HepG2 (cell line): ENCODE data around the gene CDK2. TPM values are rescaled to one million over a fixed set of nuclear protein-coding genes. Genes with fewer than 3 reads are reported as not detected.

Source experiments
- ATAC-seq: fragments of 200-7000 bp; cut with Tn5 transposase; 3 replicates; pipeline ENCODE4 v1.9.1; 2020; ENCODE audit warnings: mild to moderate bottlenecking, moderate library complexity
- BruUV-seq: library from RNA; stranded (reverse); fragments of 400-500 nt; replicated peaks from 2 replicates; lab custom pipeline; 2021; lab: Mats Ljungman, UMichigan
- CTCF ChIA-PET: fragments of 300-600 bp; formaldehyde crosslinking; extraction: SDS; loops from one replicate; lab custom pipeline; 2021; ENCODE audit warnings: low total read pairs, inconsistent platforms, low intra/inter-chr PET ratio; lab: Yijun Ruan, JAX
- POLR2A ChIA-PET: fragments of 350-600 bp; sonication (Branson Sonifier 250); formaldehyde crosslinking; loops from one replicate; lab custom pipeline; 2020; ENCODE audit warnings: antibody characterized with exemption, inconsistent platforms; lab: Yijun Ruan, JAX
- DNase-seq: peaks from one replicate; pipeline ENCODE4 v3.0.0-alpha.2; 2015; ENCODE audit warnings: low spot score
- FAIRE-seq: peaks from 3 replicates; lab custom pipeline; 2011; peaks lifted over from hg19 to GRCh38; lab: Jason Lieb, UNC
- H2AFZ ChIP-seq: one replicate; pipeline ENCODE4 v1.6.1; 2011; ENCODE audit warnings: low read length, inconsistent platforms
- H3K27ac ChIP-seq: fragments of 300-600 bp; 3 replicates; pipeline ENCODE4 v1.8.0; 2011; ENCODE audit warnings: mixed run types, mild to moderate bottlenecking, mixed read lengths, low read length, inconsistent platforms; ENCODE audit not compliant: insufficient read depth; ENCODE audit errors: extremely low read length
- H3K27me3 ChIP-seq, 2 experiments: fragments of 200-600 bp in 1 of 2; 2 replicates in 1 of 2; 3 replicates in 1 of 2; pipeline versions ENCODE4 v1.6.0 to v1.8.0; 2011; ENCODE audit warnings: low read length in 2 of 2, mild to moderate bottlenecking in 2 of 2, moderate library complexity in 2 of 2, inconsistent platforms in 1 of 2; ENCODE audit not compliant: insufficient read depth in 2 of 2, control insufficient read depth in 1 of 2
- H3K36me3 ChIP-seq, 2 experiments: fragments of 200-600 bp in 1 of 2; replicated peaks in 1 of 2; 2 replicates in 1 of 2; 3 replicates in 1 of 2; pipeline versions ENCODE4 v1.5.1 to v1.8.0; 2011; ENCODE audit warnings: low read length in 2 of 2, inconsistent platforms in 1 of 2; ENCODE audit not compliant: insufficient read depth in 2 of 2, control insufficient read depth in 1 of 2
- H3K4me1 ChIP-seq: 2 replicates; pipeline ENCODE4 v1.5.1; 2012; ENCODE audit warnings: low read length, inconsistent platforms; ENCODE audit not compliant: insufficient read depth
- H3K4me2 ChIP-seq: 2 replicates; pipeline ENCODE4 v1.6.0; 2011; ENCODE audit warnings: low read depth, low read length, inconsistent platforms
- H3K4me3 ChIP-seq, 3 experiments: fragments of 200-600 bp in 1 of 3; sonication (generic), shearing (Covaris generic) in 1 of 3; replicated peaks in 1 of 3; 2 replicates each; pipeline ENCODE4 v1.5.1; 2011 to 2016; ENCODE audit warnings: low read length in 3 of 3, inconsistent platforms in 2 of 3, low read depth in 2 of 3, mild to moderate bottlenecking in 2 of 3, control low read depth in 1 of 3, mixed read lengths in 1 of 3; ENCODE audit not compliant: insufficient read depth in 1 of 3
- H3K79me2 ChIP-seq: one replicate; pipeline ENCODE4 v1.6.1; 2011; ENCODE audit warnings: low read length, inconsistent platforms; ENCODE audit not compliant: insufficient read depth
- H3K9ac ChIP-seq: 2 replicates; pipeline ENCODE4 v1.6.0; 2011; ENCODE audit warnings: mild to moderate bottlenecking, low read depth, low read length, inconsistent platforms; ENCODE audit not compliant: insufficient read depth
- H3K9me3 ChIP-seq: 2 replicates; pipeline ENCODE4 v1.5.1; 2012; ENCODE audit warnings: mild to moderate bottlenecking, low read length
- H4K20me1 ChIP-seq: 2 replicates; pipeline ENCODE4 v1.6.0; 2011; ENCODE audit warnings: inconsistent platforms, mild to moderate bottlenecking, low read length, moderate library complexity; ENCODE audit not compliant: insufficient read depth
- ASH2L ChIP-seq: fragments of 300-600, 200-600 bp; sonication (generic); IDR thresholded peaks from 2 replicates; pipeline ENCODE4 v1.7.0; 2017; ENCODE audit warnings: low read depth, mild to moderate bottlenecking, moderate library complexity, mixed read lengths, low read length; ENCODE audit not compliant: insufficient read length
- JARID2 ChIP-seq: sonication (generic); formaldehyde crosslinking; IDR thresholded peaks from 2 replicates; pipeline ENCODE4 v1.8.1; 2023; ENCODE audit warnings: missing genetic modification reagents, inconsistent platforms; ENCODE audit not compliant: insufficient replicate concordance
- MAX ChIP-seq: IDR thresholded peaks from 2 replicates; pipeline ENCODE4 v1.6.1; 2012; ENCODE audit warnings: inconsistent platforms
- MAZ ChIP-seq, 2 experiments: sonication (generic) in 1 of 2; formaldehyde crosslinking in 1 of 2; IDR thresholded peaks; 2 replicates each; pipeline versions ENCODE4 v1.5.0 to v1.6.1; 2012 to 2020; ENCODE audit warnings: low read depth in 2 of 2, mild to moderate bottlenecking in 2 of 2, borderline replicate concordance in 1 of 2, improper control_type of control experiment in 1 of 2, low read length in 1 of 2, missing genetic modification reagents in 1 of 2, moderate library complexity in 1 of 2
- MTERF4 ChIP-seq: sonication (generic); formaldehyde crosslinking; IDR thresholded peaks from 2 replicates; pipeline ENCODE4 v1.8.0; 2023; ENCODE audit warnings: mild to moderate bottlenecking, missing genetic modification reagents
- PATZ1 ChIP-seq: sonication (generic); formaldehyde crosslinking; IDR thresholded peaks from 2 replicates; pipeline ENCODE4 v1.4.0; 2020; ENCODE audit warnings: missing genetic modification reagents
- POLR2A ChIP-seq, 2 experiments: IDR thresholded peaks; 2 replicates each; pipeline ENCODE4 v1.6.1; 2011; ENCODE audit warnings: low read depth in 2 of 2, low read length in 2 of 2, mild to moderate bottlenecking in 1 of 2, moderate library complexity in 1 of 2; ENCODE audit not compliant: insufficient read depth in 1 of 2
- SOX6 ChIP-seq, 2 experiments: fragments of 450-650 bp in 1 of 2; sonication (generic) in 1 of 2; formaldehyde crosslinking in 1 of 2; IDR thresholded peaks; 2 replicates each; pipeline versions ENCODE4 v1.4.0 to v1.6.1; 2017 to 2020; ENCODE audit warnings: antibody characterized with exemption in 1 of 2, mild to moderate bottlenecking in 1 of 2, missing genetic modification reagents in 1 of 2
- SP4 ChIP-seq: sonication (generic); formaldehyde crosslinking; IDR thresholded peaks from 2 replicates; pipeline ENCODE4 v1.8.1; 2023; ENCODE audit warnings: mild to moderate bottlenecking, missing genetic modification reagents
- TFAP4 ChIP-seq: sonication (generic); IDR thresholded peaks from 2 replicates; pipeline ENCODE4 v1.6.1; 2016; ENCODE audit warnings: low read depth, borderline replicate concordance
- ZMAT5 ChIP-seq: sonication (generic); formaldehyde crosslinking; IDR thresholded peaks from 2 replicates; pipeline ENCODE4 v1.5.0; 2020; ENCODE audit warnings: mild to moderate bottlenecking, low read depth, missing genetic modification reagents, borderline replicate concordance
- ZNF281 ChIP-seq: sonication (generic); formaldehyde crosslinking; IDR thresholded peaks from 2 replicates; pipeline ENCODE4 v1.4.0; 2020; ENCODE audit warnings: missing genetic modification reagents, borderline replicate concordance
- WGBS: methylation state at CpG from one replicate; pipeline ENCODE4 v1.1.6; 2017; ENCODE audit warnings: low lambda C conversion rate; 5-methylcytosine and 5-hydroxymethylcytosine counted together
- in situ Hi-C: cut with HindIII; loops from 2 replicates; pipeline ENCODE4 v1.10.0; 2017; ENCODE audit warnings: low pct_unique_long_range_greater_than_20kb; ENCODE audit not compliant: extremely low pct_ligation_motif_present
- intact Hi-C: fragments of 100-400 bp; cut with micrococcal nuclease; formaldehyde crosslinking; loops from one replicate; pipeline ENCODE4 v1.10.0; 2022; ENCODE audit not compliant: unreplicated experiment
- polyA plus RNA-seq, 8 experiments: library from polyadenylated mRNA; depleted of rRNA in 3 of 8; stranded (reverse) in 7 of 8; unstranded in 1 of 8; fragments of >200 nt; fragmentation: Illumina TruSeq in 4 of 8; extraction: Trizol in 4 of 8; gene quantifications; 2 replicates each; pipeline versions ENCODE4 v1.2.1 to v1.2.3, GENCODE V29; 2011 to 2016; ENCODE audit warnings: low read depth in 4 of 8, missing spikeins in 1 of 8, mixed read lengths in 1 of 8; ENCODE audit not compliant: insufficient read depth in 1 of 8
- total RNA-seq, 5 experiments: library from RNA; depleted of rRNA; stranded (reverse); fragments of >200 nt; fragmentation: Illumina TruSeq; extraction: Trizol; gene quantifications; 2 replicates each; pipeline ENCODE4 v1.2.3, GENCODE V29; 2016; ENCODE audit warnings: low read depth in 1 of 5

CDK2 gene
- total and polyA plus RNA-seq, 2 of the 13 experiments (the other 11 are each of a cell fraction or from before 2014, with no cell fraction given) = 47.5 to 52.6 TPM

GRCh38 chr12:56020423-56021184, 54.0 kb downstream of the CDK2 start, which contains the start of gene IKZF4:
Gene IKZF4, plus strand, starts transcription at chr12:56021043. Its CDS starts 451 bp downstream, at chr12:56021494.
- ChIA-PET POLR2A (interaction anchor here (0.7 to 4.2 kb wide), 7 partner anchors 9 to 201 kb away, joined by 3 to 27 read pairs (median 6); partner anchors contain the start of genes RAB5B, RNF41 and SUOX), CTCF (no interaction called here)
- peak within 1 kb of the TSS; percentile 44 for H3K9ac ChIP-seq
- peak within 1 kb of the TSS; percentile 34 to 56 (median 34); a peak in 5 of 6 replicates for H3K4me3 ChIP-seq
- no peak within 1 kb of the TSS for H2AFZ ChIP-seq
- peaks cover 40% of the 10 kb centered on the region for H3K4me1 ChIP-seq
- FAIRE-seq (no peak), ATAC-seq (peak; percentile 67), DNase-seq (no peak)
- H3K27ac ChIP-seq = peak within 1 kb of the TSS; percentile 47
- in situ Hi-C loops (no loop called here), intact Hi-C loops (no loop called here)
- no peaks in the 10 kb centered on the region; a peak in 1 of 5 replicates for H3K36me3 ChIP-seq
- no peaks in the 10 kb centered on the region for H4K20me1 ChIP-seq
- no peaks in the 10 kb centered on the region for H3K27me3 ChIP-seq
- peak within 1 kb of the TSS; percentile 70 for H3K4me2 ChIP-seq
- H3K79me2 ChIP-seq = no peaks in the 10 kb centered on the region
- WGBS = 19% methylated on average over 10 of the region's 10 CpGs
- BruUV-seq = no TSS peak
- H3K9me3 ChIP-seq = no peaks in the 10 kb centered on the region
- TF ChIP-seq MAZ (IDR thresholded peaks at IDR 0.05; ENCODE audit: borderline replicate concordance, low read depth, low read length) = peak; percentile 12; the same call in 1 of the 2 replicates
- TF ChIP-seq MAZ (CRISPR knock-in tag; IDR thresholded peaks at IDR 0.05; ENCODE audit: low read depth) = no peak
- TF ChIP-seq JARID2 (CRISPR knock-in tag) = no peak
- 0 out of 2 replicates have a peak, but pooled peaks have one; percentile 27 for TF ChIP-seq MTERF4 (CRISPR knock-in tag)
- TF ChIP-seq ZNF281 (CRISPR knock-in tag) = peak; percentile 88
- TF ChIP-seq ZMAT5 (CRISPR knock-in tag) = no peak
- TF ChIP-seq POLR2A (IDR thresholded peaks at IDR 0.05; ENCODE audit: insufficient read depth in 1 of 2, low read depth in 2 of 2, low read length in 2 of 2) = peak in 1 of 2 experiments; percentile 37; a peak in 1 of 4 replicates
- TF ChIP-seq TFAP4 = peak; percentile 47; the same call in 1 of the 2 replicates
- TF ChIP-seq PATZ1 = peak; percentile 82
- TF ChIP-seq MAX = 0 out of 2 replicates have a peak, but pooled peaks have one; percentile 28
- 0 out of 2 replicates have a peak, but pooled peaks have one; percentile 40 for TF ChIP-seq SP4 (CRISPR knock-in tag)
- no peak for TF ChIP-seq SOX6 (IDR thresholded peaks at IDR 0.05)
- peak; percentile 27; the same call in 1 of the 2 replicates for TF ChIP-seq SOX6 (CRISPR knock-in tag; IDR thresholded peaks at IDR 0.05)
- TF ChIP-seq ASH2L = peak; percentile 24
